ENCODE results near the gene GHRHR. TPM values are rescaled to one million over a fixed set of nuclear protein-coding genes. Genes with fewer than 3 reads are reported as not detected.

The GHRHR gene
- total RNA-seq, 1 experiment from 2014 or later, result not detected

Other genes starting within 250 kb of the GHRHR start
- not detected in 2 replicates for gene INMT, start 211.8 kb upstream of the GHRHR start, total RNA-seq (2014; rRNA removed; shearing (Covaris generic))
- gene MINDY4, start 192.5 kb upstream of the GHRHR start, total RNA-seq (2014; rRNA removed; shearing (Covaris generic)), result 3.6 and 4.0 TPM in 2 replicates
- 0.15 and 0.26 TPM in 2 replicates for gene AQP1, start 52.1 kb upstream of the GHRHR start, total RNA-seq (2014; rRNA removed; shearing (Covaris generic))
- not detected in 2 replicates for gene ADCYAP1R1, start 88.4 kb downstream of the GHRHR start, total RNA-seq (2014; rRNA removed; shearing (Covaris generic))